HG03175 (cell line): ENCODE results near the gene DRC7.

Experiments used
- ATAC-seq: cut with Tn5 transposase; IDR thresholded peaks from one replicate; pipeline ENCODE4 v1.9.1; 2021; ENCODE audit warnings: mild to moderate bottlenecking, moderate library complexity; ENCODE audit not compliant: unreplicated experiment

Gene DRC7, protein sequence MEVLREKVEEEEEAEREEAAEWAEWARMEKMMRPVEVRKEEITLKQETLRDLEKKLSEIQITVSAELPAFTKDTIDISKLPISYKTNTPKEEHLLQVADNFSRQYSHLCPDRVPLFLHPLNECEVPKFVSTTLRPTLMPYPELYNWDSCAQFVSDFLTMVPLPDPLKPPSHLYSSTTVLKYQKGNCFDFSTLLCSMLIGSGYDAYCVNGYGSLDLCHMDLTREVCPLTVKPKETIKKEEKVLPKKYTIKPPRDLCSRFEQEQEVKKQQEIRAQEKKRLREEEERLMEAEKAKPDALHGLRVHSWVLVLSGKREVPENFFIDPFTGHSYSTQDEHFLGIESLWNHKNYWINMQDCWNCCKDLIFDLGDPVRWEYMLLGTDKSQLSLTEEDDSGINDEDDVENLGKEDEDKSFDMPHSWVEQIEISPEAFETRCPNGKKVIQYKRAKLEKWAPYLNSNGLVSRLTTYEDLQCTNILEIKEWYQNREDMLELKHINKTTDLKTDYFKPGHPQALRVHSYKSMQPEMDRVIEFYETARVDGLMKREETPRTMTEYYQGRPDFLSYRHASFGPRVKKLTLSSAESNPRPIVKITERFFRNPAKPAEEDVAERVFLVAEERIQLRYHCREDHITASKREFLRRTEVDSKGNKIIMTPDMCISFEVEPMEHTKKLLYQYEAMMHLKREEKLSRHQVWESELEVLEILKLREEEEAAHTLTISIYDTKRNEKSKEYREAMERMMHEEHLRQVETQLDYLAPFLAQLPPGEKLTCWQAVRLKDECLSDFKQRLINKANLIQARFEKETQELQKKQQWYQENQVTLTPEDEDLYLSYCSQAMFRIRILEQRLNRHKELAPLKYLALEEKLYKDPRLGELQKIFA

DNA sequence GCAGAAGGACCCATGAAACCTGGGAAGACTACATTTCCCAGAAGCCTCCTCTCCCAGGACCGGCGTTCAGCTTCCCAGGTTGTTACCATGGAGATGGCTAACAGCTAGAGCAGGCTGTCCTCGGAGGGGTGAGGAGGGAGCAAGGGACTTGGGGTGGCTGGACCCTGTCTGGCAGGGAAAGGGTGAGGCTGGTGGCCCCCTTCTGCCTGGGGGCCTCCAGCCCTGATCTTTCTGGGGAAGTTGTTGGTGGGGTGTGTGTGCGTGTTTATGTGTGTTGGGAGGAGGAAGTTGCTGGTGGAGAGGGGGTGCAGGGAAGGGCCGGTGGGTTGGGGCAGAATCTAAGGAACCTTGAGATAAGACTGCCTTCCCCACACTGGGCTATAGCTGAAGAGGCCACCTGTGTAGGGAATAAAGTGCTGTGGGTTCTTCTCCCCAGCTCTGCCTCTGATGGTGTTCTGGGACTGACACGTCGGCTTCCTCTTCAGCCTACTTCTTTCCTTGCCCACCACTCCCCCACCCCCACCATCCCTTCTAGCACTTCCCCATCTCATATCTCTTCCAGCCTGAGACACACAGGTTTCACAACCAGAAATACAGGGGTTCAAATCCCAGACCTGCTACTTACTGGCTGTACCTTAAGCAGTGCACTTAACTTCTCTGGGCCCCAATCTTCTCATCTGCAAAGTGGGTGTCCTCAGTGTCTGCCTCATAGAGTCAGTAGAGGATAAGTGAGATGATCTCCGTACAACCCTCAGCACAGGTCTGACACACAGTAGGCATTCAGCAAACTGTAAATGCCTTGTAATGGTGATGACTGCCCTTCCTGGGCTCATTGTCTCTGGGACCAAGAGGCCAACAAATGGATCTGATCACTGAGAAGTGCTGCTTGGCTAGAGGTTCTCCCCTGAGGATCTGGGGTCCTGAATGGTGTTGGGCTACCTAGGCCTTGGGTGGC lies at the start of gene DRC7:
Gene DRC7, plus strand, starts transcription at position 82 of the 955 bp plus-strand sequence. CDS start 3,144 bp downstream, outside the sequence.
- no peak for ATAC-seq

DNA sequence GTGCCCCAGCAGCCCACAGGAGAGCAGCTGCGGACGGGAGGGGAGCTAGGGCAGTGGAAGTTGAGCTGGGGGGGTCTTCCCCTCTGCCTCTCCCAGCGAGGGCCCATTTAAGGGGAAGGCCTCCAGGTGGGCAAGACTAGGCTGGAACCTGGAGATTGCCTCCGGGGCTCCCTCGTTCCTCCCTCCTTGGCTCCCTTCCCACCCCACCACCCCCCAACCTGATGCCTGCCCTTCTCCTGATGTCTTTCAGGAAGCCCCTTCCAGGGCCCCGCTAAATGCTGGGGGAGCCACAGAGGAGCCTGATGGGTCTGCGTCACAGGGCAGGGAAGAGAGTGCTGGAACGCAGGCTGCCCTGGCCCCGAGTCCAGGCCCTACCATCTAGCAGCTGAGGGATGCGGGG lies 49.4 kb upstream of the DRC7 start:
- no peak for ATAC-seq

DNA sequence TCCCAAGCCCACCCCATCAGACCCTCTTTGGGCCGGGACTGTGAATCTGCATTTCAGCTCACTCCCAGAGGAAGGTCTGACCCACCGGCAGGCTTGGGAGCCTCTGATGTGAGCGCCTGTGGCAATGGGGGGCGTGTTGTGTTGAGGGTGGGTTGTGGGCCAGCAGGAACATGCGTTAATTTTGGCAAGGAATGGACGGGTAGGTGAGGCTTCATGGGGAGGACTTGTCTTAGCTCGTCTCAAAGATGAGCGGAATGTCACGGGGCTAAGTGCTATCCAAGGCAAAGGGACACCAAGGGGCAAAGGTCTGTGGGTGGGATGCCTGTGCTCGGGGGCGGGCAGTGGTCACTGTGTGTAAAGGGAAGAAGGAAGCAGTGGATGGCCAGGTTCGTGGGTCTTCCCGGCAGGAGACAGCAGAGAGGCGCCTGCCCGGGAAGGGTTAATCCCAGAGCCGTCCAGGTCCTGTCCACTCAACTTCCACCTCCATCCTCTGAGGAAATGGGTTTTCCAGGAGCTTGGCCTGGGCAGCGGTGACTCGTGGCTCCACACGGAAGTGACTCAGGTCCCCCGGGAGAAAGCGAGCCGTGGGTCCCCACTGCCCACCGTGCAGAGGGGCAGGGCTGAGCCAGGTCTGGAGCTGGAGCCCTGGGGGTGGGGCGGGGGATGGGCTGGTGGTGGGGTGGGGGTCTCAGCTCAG lies 48.8 kb upstream of the DRC7 start:
- no peak for ATAC-seq

DNA sequence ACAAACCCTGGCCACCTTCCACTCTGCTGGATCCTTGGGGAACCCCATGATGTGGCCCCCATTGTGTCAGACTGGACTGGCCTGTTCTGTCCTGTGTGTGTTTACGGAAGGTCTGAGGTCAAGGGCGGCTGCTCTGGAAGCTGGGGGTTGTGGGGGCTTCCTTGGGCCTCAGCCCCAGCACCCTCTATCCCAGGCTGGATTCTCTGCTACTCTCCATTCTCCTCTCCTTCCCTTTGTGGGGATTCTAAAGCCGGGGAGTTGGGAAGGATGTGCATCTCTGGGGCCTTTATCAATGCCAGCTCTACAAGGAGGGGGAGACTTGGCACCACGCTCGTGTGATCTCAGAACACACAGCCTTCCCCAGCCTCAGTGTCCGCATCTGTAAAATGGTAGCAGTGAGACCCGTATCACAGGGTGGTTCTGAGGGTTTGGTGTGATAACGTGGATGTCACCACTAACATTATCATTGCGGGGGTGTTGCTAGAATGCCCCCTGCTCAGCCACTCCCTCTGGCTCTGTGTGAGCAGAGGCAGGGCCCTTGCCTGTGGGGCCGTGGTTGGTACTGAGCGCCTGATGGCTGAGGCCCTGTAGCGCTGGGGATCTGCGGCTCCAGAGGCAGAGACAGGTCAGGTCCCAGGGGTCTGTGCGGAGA lies 48.1 kb upstream of the DRC7 start:
- no peak for ATAC-seq

DNA sequence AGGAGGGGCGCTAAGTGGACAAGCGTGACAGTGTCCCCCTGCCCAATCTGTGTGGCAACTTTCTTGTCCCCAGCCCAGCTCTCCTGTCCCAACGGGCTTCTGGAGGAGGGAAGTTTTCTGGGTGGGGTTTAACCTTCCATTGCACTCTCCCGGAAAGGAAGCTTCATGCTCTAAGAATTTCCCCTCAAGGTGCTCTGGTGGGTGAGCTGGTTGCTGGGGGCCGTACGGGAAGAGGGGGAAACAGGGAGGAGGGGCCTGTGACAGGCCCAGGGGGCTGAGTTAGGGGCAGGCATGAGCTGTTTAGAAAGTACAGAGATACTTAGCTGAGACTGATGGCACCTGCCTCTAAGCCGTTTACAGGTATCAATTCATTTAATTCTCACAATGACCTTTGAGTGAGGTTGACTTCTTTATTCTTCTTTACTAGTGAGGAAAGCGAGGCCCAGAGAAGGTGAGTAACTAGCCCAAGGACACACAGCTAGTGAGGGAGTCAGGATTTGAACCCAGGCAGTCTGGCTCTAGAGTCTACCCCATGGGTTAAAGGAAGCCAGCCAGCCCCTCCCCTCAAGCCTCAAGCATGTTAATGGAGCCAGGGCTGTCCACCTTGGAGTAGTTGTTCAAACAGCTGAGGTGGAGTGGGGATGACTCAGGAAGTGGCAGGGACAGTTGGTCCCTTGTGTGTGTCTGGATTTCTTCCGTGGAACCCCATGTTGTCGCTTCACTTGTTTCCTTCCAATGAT lies 47.3 kb upstream of the DRC7 start:
- no peak for ATAC-seq

DNA sequence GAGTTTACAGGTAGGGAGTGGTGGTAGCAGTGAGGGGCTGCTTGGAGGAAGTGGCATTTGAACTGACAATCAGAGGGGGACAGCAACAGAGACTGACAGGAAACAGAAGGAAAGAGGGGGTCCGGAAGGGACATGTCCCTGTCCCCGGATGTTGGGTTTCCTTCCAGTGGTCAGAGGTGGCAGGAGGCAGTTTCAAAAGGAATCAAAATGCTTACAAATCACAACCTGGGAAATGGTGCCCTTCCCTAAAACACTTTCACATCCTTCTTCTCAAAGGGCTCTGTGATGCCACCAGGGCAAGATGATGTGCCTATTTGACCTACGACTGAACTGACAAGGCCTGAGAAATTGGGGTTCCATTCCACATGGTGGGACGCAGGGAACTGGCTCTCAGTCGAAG lies 46.5 kb upstream of the DRC7 start:
- peak; percentile 42 for ATAC-seq

DNA sequence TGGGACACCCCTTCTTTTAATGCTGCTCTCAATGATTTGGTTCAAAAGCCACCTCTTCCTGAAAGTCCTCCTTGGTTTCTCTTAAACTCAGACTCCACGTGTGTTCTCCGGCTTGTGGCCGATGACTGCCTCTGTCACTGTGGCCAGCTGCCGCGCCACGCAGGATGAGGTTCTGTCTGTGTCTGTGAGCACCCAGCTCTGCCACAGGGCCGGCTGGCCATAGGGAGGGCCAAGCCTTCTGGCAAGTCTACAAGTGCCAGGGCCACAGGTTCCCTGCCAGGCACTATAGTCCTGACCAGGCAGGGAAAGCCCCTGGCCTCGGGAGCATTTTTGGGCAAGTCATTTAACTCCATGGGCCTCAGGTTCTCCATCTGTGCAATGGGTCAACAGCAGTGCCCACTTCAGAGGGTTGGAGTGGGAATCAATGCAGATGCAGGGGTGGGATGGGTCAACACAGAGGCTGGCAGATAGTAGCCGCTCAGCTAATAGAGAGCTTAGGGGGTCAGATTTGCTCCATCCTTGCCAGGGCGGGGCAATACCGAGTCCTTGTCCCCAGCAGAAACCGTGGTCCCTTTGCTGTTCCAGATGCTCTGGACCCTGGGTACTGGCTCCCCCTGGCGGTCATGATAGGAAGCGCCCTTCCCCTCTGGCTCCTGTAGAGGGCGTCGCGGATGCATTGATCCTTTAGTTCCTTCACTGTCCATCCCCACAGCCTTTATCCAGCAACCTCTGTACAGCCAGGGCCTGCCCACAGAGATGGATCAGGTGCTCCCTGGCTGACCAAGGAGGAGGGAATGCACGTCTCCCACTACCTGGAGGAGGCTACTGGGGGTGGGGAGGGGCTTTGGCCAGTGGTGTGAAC lies 45.8 kb upstream of the DRC7 start:
- peak; percentile 60 for ATAC-seq

DNA sequence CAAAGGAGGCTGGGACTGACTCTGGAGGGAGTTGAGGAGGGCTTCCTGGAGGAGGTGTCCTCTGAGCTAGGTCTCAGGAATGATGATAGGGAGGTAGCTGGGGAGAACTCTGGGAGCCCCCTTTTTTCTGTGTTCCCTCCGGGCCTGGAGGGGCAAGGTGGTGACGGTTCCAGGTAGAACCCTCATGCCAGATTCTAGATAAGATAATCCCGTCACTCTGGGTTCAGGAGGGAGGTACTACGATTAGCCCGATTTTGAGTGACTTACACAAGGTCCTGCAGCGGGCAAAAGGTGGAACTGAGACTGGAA lies 45.2 kb upstream of the DRC7 start:
- no peak for ATAC-seq

DNA sequence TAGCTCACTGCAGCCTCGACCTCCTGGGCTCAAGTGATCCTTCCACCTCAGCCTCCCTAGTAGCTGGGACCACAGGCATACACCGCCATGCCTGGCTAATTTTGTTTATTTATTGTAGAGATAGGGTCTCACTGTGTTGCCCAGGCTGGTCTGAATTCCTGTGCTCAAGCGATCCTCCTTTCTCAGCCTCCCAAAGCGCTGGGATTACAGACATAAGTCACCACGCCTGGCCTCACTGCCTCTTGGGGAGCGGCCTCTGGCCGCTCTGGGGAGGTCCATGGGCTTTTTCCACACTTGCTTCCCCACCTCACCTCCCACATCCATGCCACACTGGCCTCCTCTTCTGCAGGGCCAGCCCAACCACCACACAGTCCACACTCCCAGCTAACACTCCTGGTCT lies 44.8 kb upstream of the DRC7 start:
- ATAC-seq: no peak

DNA sequence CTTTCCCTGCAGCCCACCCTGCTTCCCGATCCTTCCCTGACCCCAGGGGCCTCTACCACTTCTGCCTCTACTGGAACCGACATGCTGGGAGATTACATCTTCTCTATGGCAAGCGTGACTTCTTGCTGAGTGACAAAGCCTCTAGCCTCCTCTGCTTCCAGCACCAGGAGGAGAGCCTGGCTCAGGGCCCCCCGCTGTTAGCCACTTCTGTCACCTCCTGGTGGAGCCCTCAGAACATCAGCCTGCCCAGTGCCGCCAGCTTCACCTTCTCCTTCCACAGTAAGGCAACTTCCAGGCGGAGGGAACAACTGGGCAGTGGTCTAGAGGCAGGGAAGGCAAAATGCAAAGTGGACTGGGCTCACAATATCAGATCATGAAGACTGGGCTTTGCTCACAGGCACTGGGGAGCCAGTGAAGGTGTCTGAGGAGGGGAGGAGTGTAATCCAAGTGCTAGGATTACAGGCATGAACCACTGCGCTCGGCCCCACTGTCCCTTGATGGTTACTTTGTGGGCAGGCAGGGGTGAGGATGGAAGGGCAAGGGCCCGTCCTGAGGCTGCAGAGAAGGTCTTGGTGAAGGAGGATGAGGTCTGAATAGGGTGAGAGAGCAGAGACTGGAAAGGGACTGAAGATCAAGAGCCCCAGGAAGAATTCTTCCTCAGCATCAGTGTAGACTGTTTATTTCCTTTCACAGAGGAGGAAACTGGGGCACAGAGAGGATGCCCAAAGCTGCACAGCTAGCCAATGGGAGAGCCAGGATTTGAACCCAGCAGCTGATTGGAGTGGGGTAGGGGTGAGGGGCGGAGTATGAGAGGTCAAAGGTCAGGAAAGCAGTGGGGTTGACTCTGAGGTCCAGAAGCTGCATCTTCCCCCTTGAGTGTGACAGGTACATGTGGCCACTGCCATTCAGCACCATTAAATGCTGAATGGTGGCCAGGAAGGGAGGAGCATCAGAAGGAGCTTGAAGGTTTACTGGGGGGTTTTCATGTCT lies 43.0 kb upstream of the DRC7 start:
- ATAC-seq: no peak

DNA sequence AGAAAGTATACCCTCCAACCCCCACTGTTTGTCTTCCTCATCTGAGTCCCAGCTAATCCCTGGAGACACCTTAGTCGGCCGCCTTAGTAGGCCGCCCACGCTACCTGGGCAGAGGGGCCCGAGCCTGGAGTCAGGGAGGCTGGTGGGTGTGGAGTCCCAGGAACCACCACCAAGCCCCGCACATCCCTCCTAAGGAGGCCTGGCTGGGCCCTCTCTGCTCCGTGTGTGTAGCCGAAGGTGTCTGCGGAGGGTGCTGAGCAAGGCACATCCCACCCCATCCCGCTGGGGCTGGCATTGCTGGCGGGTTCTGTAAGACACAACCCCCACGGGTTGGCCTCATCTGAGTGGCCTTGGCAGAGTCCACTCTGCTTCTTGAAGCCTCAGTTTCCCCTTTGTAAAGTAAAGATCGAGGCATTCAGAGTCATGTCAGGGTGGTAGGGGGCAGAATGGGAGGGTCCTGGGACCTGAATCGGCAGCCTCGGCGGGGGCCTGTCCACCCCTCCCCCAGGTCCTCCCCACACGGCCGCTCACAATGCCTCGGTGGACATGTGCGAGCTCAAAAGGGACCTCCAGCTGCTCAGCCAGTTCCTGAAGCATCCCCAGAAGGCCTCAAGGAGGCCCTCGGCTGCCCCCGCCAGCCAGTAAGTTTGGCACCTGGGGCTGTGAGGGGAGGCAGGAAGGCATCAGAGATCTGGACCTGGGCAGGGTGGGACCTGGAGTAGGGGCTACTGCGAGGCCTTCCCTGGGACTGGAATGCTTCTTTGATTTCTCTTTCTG lies 41.7 kb upstream of the DRC7 start:
- ATAC-seq: no peak

DNA sequence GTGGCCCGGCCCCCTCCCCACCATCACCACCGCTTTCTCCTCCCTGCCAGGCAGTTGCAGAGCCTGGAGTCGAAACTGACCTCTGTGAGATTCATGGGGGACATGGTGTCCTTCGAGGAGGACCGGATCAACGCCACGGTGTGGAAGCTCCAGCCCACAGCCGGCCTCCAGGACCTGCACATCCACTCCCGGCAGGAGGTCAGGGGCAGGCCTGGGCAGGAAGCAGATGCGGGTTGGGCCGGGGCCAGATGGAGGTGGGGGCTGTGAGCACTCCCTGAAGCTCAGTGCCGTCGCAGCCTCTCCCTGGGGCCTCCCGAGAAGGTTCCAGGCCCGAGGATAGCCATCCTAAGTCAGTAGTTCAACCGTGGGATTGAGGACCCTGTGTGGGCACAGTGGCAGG lies 40.7 kb upstream of the DRC7 start:
- no peak for ATAC-seq

DNA sequence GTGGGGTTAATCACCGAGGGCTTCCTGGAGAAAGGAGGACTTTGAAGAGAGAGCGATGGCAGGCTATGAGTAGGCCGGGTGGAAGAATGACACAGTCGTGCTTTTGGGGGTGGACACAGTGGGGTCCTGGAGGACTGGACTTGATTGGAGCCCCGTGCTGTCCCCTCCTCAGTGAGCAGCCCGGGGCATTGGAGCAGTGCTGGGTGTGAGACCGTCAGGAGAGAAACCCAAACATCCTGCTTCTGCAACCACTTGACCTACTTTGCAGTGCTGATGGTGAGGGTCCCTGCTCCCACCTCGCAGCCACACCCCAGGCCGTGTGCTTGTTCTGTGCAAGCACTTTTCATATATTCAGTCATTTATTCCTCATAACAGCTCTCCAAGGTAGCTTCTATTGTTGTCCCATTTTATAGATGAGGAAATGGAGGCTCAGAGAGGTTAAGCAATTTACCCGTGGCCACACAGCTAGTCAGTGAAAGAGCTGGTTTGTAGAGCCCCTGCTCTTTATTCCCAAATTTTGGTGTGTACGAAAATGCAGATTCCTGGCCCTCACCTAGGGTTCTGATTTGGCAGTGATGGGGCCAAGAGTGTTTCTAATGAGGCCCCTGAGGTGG lies 38.2 kb upstream of the DRC7 start:
- no peak for ATAC-seq

DNA sequence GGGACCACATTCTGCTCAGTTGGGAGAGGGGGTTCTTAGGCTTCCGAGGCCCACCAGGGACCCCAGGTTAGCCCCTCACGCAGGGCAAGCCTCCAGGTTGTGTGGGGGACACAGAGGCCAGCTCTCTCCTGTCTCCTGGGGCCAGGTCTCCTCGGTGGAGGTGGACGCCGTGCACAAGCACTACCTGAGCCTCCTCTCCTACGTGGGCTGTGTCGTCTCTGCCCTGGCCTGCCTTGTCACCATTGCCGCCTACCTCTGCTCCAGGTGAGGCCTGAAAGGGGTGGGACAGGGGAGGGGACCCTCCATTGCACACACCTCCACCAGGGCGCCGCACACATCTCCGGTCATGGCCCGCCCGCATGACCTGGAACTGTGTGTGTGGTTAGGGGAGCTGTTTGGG lies 37.4 kb upstream of the DRC7 start:
- ATAC-seq: no peak

DNA sequence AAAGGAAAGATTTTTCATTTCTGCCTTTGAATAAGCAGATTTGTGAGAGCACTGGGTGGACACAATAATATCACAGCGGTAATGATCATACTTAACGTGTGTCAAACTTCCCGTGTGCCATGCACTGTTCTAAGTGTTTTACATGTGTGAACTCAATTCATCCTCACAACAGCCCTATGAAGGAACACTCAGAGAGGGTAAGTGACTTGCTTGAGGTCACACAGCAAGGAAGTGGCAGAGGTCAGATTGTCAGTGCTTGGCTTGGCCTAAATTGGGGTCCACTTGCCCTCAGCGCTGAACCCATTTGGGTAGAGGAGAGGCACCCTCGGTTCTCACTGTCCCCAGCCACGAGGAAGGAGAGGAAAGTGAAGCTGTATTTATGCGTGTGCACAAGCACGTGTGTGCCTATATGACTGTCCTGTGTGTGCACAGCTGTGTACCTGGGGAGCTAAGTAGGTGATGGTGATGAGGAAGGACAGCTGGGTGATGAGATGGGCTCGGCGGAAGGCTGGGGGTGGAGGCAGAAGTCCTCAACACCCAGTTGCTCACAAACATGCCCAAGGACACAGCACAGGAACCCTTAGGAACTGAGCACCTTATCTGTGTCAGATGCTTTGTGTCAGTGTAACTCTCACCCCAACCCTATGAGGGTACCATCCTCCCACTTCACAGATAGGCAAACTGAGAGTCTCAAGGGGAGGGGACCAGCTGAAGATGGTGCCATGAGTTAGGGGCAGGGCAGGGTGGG lies 36.3 kb upstream of the DRC7 start:
- no peak for ATAC-seq
